Effector memory CD8-positive, alpha-beta T cell (primary cell): ENCODE data around the gene CCDC190.

Source experiments
- ATAC-seq: fragments of 150-1000 bp; cut with Tn5 transposase; replicated peaks from 2 replicates; pipeline ENCODE4 v1.10.0; 2021; ENCODE audit warnings: mild to moderate bottlenecking, moderate library complexity
- DNase-seq, 3 experiments: peaks; one replicate each; pipeline ENCODE4 v3.0.0; 2021
- H3K27ac Mint-ChIP-seq, 2 donors: one replicate each; pipeline ENCODE4 v1.8.0; 2022; ENCODE audit warnings: mild to moderate bottlenecking in 2 of 2, mixed read lengths in 2 of 2, moderate library complexity in 2 of 2
- H3K27me3 Mint-ChIP-seq, 2 donors: one replicate each; pipeline ENCODE4 v1.8.0; 2022; ENCODE audit warnings: mixed read lengths in 2 of 2
- H3K36me3 Mint-ChIP-seq: one replicate; pipeline ENCODE4 v1.8.0; 2022; ENCODE audit warnings: mild to moderate bottlenecking, moderate library complexity, mixed read lengths; ENCODE audit not compliant: insufficient read depth
- H3K4me1 Mint-ChIP-seq, 2 donors: one replicate each; pipeline ENCODE4 v1.8.0; 2022; ENCODE audit warnings: low read depth in 2 of 2, mixed read lengths in 2 of 2
- H3K4me3 Mint-ChIP-seq, 2 donors: one replicate each; pipeline ENCODE4 v1.8.0; 2022; ENCODE audit warnings: mild to moderate bottlenecking in 2 of 2, mixed read lengths in 2 of 2, moderate library complexity in 2 of 2
- H3K9me3 Mint-ChIP-seq, 2 donors: one replicate each; pipeline ENCODE4 v1.8.0; 2022; ENCODE audit warnings: mixed read lengths in 2 of 2
- total RNA-seq, 9 experiments: gene quantifications; one replicate each; lab custom pipeline; 2026; lab: John Stamatoyannopoulos, UW

Gene CCDC190
- total RNA-seq = 0 to 0.06 (median 0) reads per million in 9 experiments

- Mint-ChIP-seq H3K36me3 (no peaks in the 10 kb centered on the region), H3K27me3 (peaks cover 27 to 35% of the 10 kb centered on the region in 2 donors), H3K4me1 (no peaks in the 10 kb centered on the region), H3K9me3 (no peaks in the 10 kb centered on the region), H3K4me3 (no peak within 1 kb of the TSS), H3K27ac (no peak within 1 kb of the TSS)
- ATAC-seq = no peak
- DNase-seq = no peak
Observed at GRCh38 chr1:162861101-162861500, at the start of gene CCDC190. Gene CCDC190, minus strand, starts transcription at chr1:162861175. Its CDS starts 1,529 bp downstream, at chr1:162859646.

- Mint-ChIP-seq H3K27me3 (peaks cover 20 to 26% of the 10 kb centered on the region in 2 donors), H3K9me3 (peaks cover 4 to 9% of the 10 kb centered on the region in 2 donors), H3K4me1 (no peaks in the 10 kb centered on the region), H3K4me3 (no peak overlapping the region), H3K36me3 (no peaks in the 10 kb centered on the region), H3K27ac (no peak overlapping the region)
- no peak for DNase-seq
- ATAC-seq = no peak
Observed at GRCh38 chr1:162910161-162910560, 49.2 kb upstream of the CCDC190 start.

- Mint-ChIP-seq H3K4me3 (no peak overlapping the region), H3K4me1 (no peaks in the 10 kb centered on the region), H3K36me3 (no peaks in the 10 kb centered on the region), H3K27me3 (peaks cover 22 to 30% of the 10 kb centered on the region in 2 donors), H3K9me3 (peaks cover 4 to 9% of the 10 kb centered on the region in 2 donors), H3K27ac (no peak overlapping the region)
- DNase-seq = no peak
- no peak for ATAC-seq
Observed at GRCh38 chr1:162908780-162909179, 47.8 kb upstream of the CCDC190 start.

GRCh38 chr1:162908236-162908635 lies 47.3 kb upstream of the CCDC190 start:
- H3K4me1 Mint-ChIP-seq = no peaks in the 10 kb centered on the region
- H3K27ac Mint-ChIP-seq = no peak overlapping the region
- H3K27me3 Mint-ChIP-seq = peaks cover 28 to 35% of the 10 kb centered on the region in 2 donors
- DNase-seq (no peak), ATAC-seq (no peak)
- peaks cover 4 to 9% of the 10 kb centered on the region in 2 donors for H3K9me3 Mint-ChIP-seq
- no peaks in the 10 kb centered on the region for H3K36me3 Mint-ChIP-seq
- H3K4me3 Mint-ChIP-seq = no peak overlapping the region

- no peak overlapping the region for H3K27ac Mint-ChIP-seq
- H3K36me3 Mint-ChIP-seq = no peaks in the 10 kb centered on the region
- H3K9me3 Mint-ChIP-seq = no peaks in the 10 kb centered on the region
- no peaks in the 10 kb centered on the region for H3K4me1 Mint-ChIP-seq
- no peak for ATAC-seq
- DNase-seq = no peak
- peaks cover 22 to 39% of the 10 kb centered on the region in 2 donors for H3K27me3 Mint-ChIP-seq
- no peak overlapping the region for H3K4me3 Mint-ChIP-seq
Observed at GRCh38 chr1:162906485-162906884, 45.5 kb upstream of the CCDC190 start.

- no peak for ATAC-seq
- no peaks in the 10 kb centered on the region for H3K9me3 Mint-ChIP-seq
- DNase-seq = no peak
- no peak overlapping the region for H3K27ac Mint-ChIP-seq
- no peaks in the 10 kb centered on the region for H3K4me1 Mint-ChIP-seq
- H3K4me3 Mint-ChIP-seq = no peak overlapping the region
- no peaks in the 10 kb centered on the region for H3K36me3 Mint-ChIP-seq
- H3K27me3 Mint-ChIP-seq = peaks cover 22 to 36% of the 10 kb centered on the region in 2 donors
Observed at GRCh38 chr1:162905174-162906158, 44.5 kb upstream of the CCDC190 start.

GRCh38 chr1:162904579-162904978 lies 43.6 kb upstream of the CCDC190 start:
- ATAC-seq (no peak), DNase-seq (no peak)
- Mint-ChIP-seq H3K27me3 (peaks cover 21 to 33% of the 10 kb centered on the region in 2 donors), H3K4me3 (no peak overlapping the region), H3K27ac (no peak overlapping the region), H3K9me3 (no peaks in the 10 kb centered on the region), H3K4me1 (no peaks in the 10 kb centered on the region), H3K36me3 (no peaks in the 10 kb centered on the region)

- H3K27ac Mint-ChIP-seq = no peak overlapping the region
- H3K4me3 Mint-ChIP-seq = no peak overlapping the region
- DNase-seq (no peak), ATAC-seq (no peak)
- H3K27me3 Mint-ChIP-seq = peaks cover 15 to 33% of the 10 kb centered on the region in 2 donors
- no peaks in the 10 kb centered on the region for H3K9me3 Mint-ChIP-seq
- no peaks in the 10 kb centered on the region for H3K36me3 Mint-ChIP-seq
- no peaks in the 10 kb centered on the region for H3K4me1 Mint-ChIP-seq
Observed at GRCh38 chr1:162904023-162904422, 43.0 kb upstream of the CCDC190 start.

GRCh38 chr1:162903246-162903645 lies 42.3 kb upstream of the CCDC190 start:
- Mint-ChIP-seq H3K4me1 (no peaks in the 10 kb centered on the region), H3K9me3 (no peaks in the 10 kb centered on the region), H3K27me3 (peaks cover 15 to 33% of the 10 kb centered on the region in 2 donors), H3K27ac (no peak overlapping the region), H3K4me3 (no peak overlapping the region), H3K36me3 (no peaks in the 10 kb centered on the region)
- DNase-seq = no peak
- no peak for ATAC-seq

- Mint-ChIP-seq H3K9me3 (no peaks in the 10 kb centered on the region), H3K36me3 (no peaks in the 10 kb centered on the region), H3K27me3 (peaks cover 16 to 33% of the 10 kb centered on the region in 2 donors), H3K4me1 (no peaks in the 10 kb centered on the region), H3K4me3 (no peak overlapping the region), H3K27ac (no peak overlapping the region)
- ATAC-seq (no peak), DNase-seq (no peak)
Observed at GRCh38 chr1:162902416-162902815, 41.4 kb upstream of the CCDC190 start.

- no peaks in the 10 kb centered on the region for H3K9me3 Mint-ChIP-seq
Observed at GRCh38 chr1:162901243-162901642, 40.3 kb upstream of the CCDC190 start.

GRCh38 chr1:162899422-162900146 lies 38.6 kb upstream of the CCDC190 start:
- Mint-ChIP-seq H3K9me3 (no peaks in the 10 kb centered on the region), H3K36me3 (no peaks in the 10 kb centered on the region), H3K27me3 (peaks cover 21 to 26% of the 10 kb centered on the region in 2 donors), H3K27ac (no peak overlapping the region), H3K4me3 (no peak overlapping the region), H3K4me1 (no peaks in the 10 kb centered on the region)
- DNase-seq = no peak
- ATAC-seq = no peak

More at GRCh38 chr1:162901243-162901642, 40.3 kb upstream of the CCDC190 start:
- Mint-ChIP-seq H3K36me3 (no peaks in the 10 kb centered on the region), H3K4me3 (no peak overlapping the region), H3K27me3 (peaks cover 26 to 38% of the 10 kb centered on the region in 2 donors), H3K4me1 (no peaks in the 10 kb centered on the region), H3K27ac (no peak overlapping the region)
- no peak for DNase-seq
- ATAC-seq = no peak

- Mint-ChIP-seq H3K27ac (no peak overlapping the region), H3K27me3 (peaks cover 24 to 36% of the 10 kb centered on the region in 2 donors), H3K36me3 (no peaks in the 10 kb centered on the region), H3K4me1 (no peaks in the 10 kb centered on the region), H3K9me3 (no peaks in the 10 kb centered on the region), H3K4me3 (no peak overlapping the region)
- DNase-seq = no peak
- ATAC-seq = no peak
Observed at GRCh38 chr1:162893612-162893908, 32.6 kb upstream of the CCDC190 start.
